Measurements from ENCODE around the gene SLC12A1. TPM values are rescaled to one million over a fixed set of nuclear protein-coding genes. Genes with fewer than 3 reads are reported as not detected.
A peak's percentile ranks its signal among the peaks of the same experiment; 100 is the strongest.

The SLC12A1 gene
- total RNA-seq, 4 donors from 2014 or later = not detected

- ATAC-seq (ENCODE audit: low FRiP score) = no peak
- DNase-seq (ENCODE audit: low spot score) = no peak
- TF ChIP-seq CTCF (IDR thresholded peaks at IDR 0.05) = no peak
These were observed 27.1 kb downstream of the SLC12A1 start for GRCh38 chr15:48233246-48233645.

GRCh38 chr15:48239334-48239733 lies 33.2 kb downstream of the SLC12A1 start:
- no peak for ATAC-seq (ENCODE audit: low FRiP score)
- no peak for DNase-seq (ENCODE audit: low spot score)
- TF ChIP-seq CTCF (IDR thresholded peaks at IDR 0.05) = no peak

GRCh38 chr15:48242015-48242414 lies 35.9 kb downstream of the SLC12A1 start:
- TF ChIP-seq CTCF (IDR thresholded peaks at IDR 0.05) = no peak
- ATAC-seq (ENCODE audit: low FRiP score) = no peak
- DNase-seq (ENCODE audit: low spot score) = no peak

- DNase-seq (ENCODE audit: low spot score) = no peak
- no peak for ATAC-seq (ENCODE audit: low FRiP score)
- no peak for TF ChIP-seq CTCF (IDR thresholded peaks at IDR 0.05)
These were observed 36.4 kb downstream of the SLC12A1 start for GRCh38 chr15:48242535-48242934.

GRCh38 chr15:48244921-48245320 lies 38.8 kb downstream of the SLC12A1 start:
- ATAC-seq (ENCODE audit: low FRiP score) (no peak), DNase-seq (ENCODE audit: low spot score) (no peak)
- no peak for TF ChIP-seq CTCF (IDR thresholded peaks at IDR 0.05)

- DNase-seq (ENCODE audit: low spot score) (no peak), ATAC-seq (ENCODE audit: low FRiP score) (no peak)
- TF ChIP-seq CTCF (IDR thresholded peaks at IDR 0.05) = no peak
These were observed 42.3 kb downstream of the SLC12A1 start for GRCh38 chr15:48248414-48248813.

GRCh38 chr15:48250640-48251076 lies 44.6 kb downstream of the SLC12A1 start:
- TF ChIP-seq CTCF (IDR thresholded peaks at IDR 0.05) = no peak
- no peak for DNase-seq (ENCODE audit: low spot score)
- ATAC-seq (ENCODE audit: low FRiP score) = peak; percentile 78

Data from omental fat pad (tissue), 4 donors.